ENCODE data around the gene CBARP. TPM values are rescaled to one million over a fixed set of nuclear protein-coding genes. Genes with fewer than 3 reads are reported as not detected.
A peak's percentile ranks its signal among the peaks of the same experiment; 100 is the strongest.

Gene CBARP
- total and polyA plus RNA-seq, 2 donors, result 0.09 to 0.37 TPM

- H3K4me1 ChIP-seq (ENCODE audit: control insufficient read depth in 2 of 2, insufficient read depth in 2 of 2, low read length in 2 of 2), result peaks cover 39 to 74% of the 10 kb centered on the region in 2 donors
- H3K4me3 ChIP-seq (ENCODE audit: low read length in 2 of 2), result peak overlapping the region; percentile 65 to 72
- H3K9me3 ChIP-seq (ENCODE audit: control insufficient read depth in 2 of 2, insufficient read depth in 1 of 2, low read length in 1 of 2), result peaks cover 0 to 14% of the 10 kb centered on the region in 2 donors
- H3K27ac ChIP-seq (ENCODE audit: low read depth in 1 of 2, low read length in 1 of 2), result peak overlapping the region; percentile 89 to 95
- H3K36me3 ChIP-seq (ENCODE audit: control insufficient read depth in 2 of 2, insufficient read depth in 2 of 2, low read length in 1 of 2), result peaks cover 22% of the 10 kb centered on the region in 2 donors
- peaks cover 2 to 10% of the 10 kb centered on the region in 2 donors for H3K27me3 ChIP-seq (ENCODE audit: control insufficient read depth in 2 of 2, insufficient read depth in 1 of 2, low read length in 1 of 2)
- DNase-seq (ENCODE audit: low read depth in 6 of 9, low spot score in 9 of 9), result peak in 7 of 9 donors; percentile 93 to 99 (median 97)
- under 1% methylated on average over 83 of the region's 83 CpGs for WGBS
Measured at GRCh38 chr19:1260749-1261537, 23.1 kb upstream of the CBARP start.

- H3K27ac ChIP-seq (ENCODE audit: low read depth in 1 of 2, low read length in 1 of 2), result peak overlapping the region; percentile 79 to 95
- peaks cover 37 to 69% of the 10 kb centered on the region in 2 donors for H3K4me1 ChIP-seq (ENCODE audit: control insufficient read depth in 2 of 2, insufficient read depth in 2 of 2, low read length in 2 of 2)
- DNase-seq (ENCODE audit: low read depth in 6 of 9, low spot score in 9 of 9), result peak in 1 of 9 donors; percentile 60
- peaks cover 0 to 4% of the 10 kb centered on the region in 2 donors for H3K27me3 ChIP-seq (ENCODE audit: control insufficient read depth in 2 of 2, insufficient read depth in 1 of 2, low read length in 1 of 2)
- H3K36me3 ChIP-seq (ENCODE audit: control insufficient read depth in 2 of 2, insufficient read depth in 2 of 2, low read length in 1 of 2), result peaks cover 30 to 31% of the 10 kb centered on the region in 2 donors
- 21% methylated on average over 33 of the region's 33 CpGs for WGBS
- peaks cover 0 to 10% of the 10 kb centered on the region in 2 donors for H3K9me3 ChIP-seq (ENCODE audit: control insufficient read depth in 2 of 2, insufficient read depth in 1 of 2, low read length in 1 of 2)
- peak overlapping the region; percentile 41 to 72 for H3K4me3 ChIP-seq (ENCODE audit: low read length in 2 of 2)
Measured at GRCh38 chr19:1259876-1260748, 22.3 kb upstream of the CBARP start.

GRCh38 chr19:1259206-1259875, 21.5 kb upstream of the CBARP start:
- peak in 3 of 9 donors; percentile 61 to 76 (median 68) for DNase-seq (ENCODE audit: low read depth in 6 of 9, low spot score in 9 of 9)
- peaks cover 0 to 11% of the 10 kb centered on the region in 2 donors for H3K9me3 ChIP-seq (ENCODE audit: control insufficient read depth in 2 of 2, insufficient read depth in 1 of 2, low read length in 1 of 2)
- 21% methylated on average over 17 of the region's 17 CpGs for WGBS
- H3K4me1 ChIP-seq (ENCODE audit: control insufficient read depth in 2 of 2, insufficient read depth in 2 of 2, low read length in 2 of 2), result peaks cover 37 to 61% of the 10 kb centered on the region in 2 donors
- H3K27ac ChIP-seq (ENCODE audit: low read depth in 1 of 2, low read length in 1 of 2), result peak overlapping the region; percentile 79 to 95
- H3K36me3 ChIP-seq (ENCODE audit: control insufficient read depth in 2 of 2, insufficient read depth in 2 of 2, low read length in 1 of 2), result peaks cover 38% of the 10 kb centered on the region in 2 donors
- H3K4me3 ChIP-seq (ENCODE audit: low read length in 2 of 2), result peak overlapping the region; percentile 28 to 41
- no peaks in the 10 kb centered on the region for H3K27me3 ChIP-seq (ENCODE audit: control insufficient read depth in 2 of 2, insufficient read depth in 1 of 2, low read length in 1 of 2)

- 18% methylated on average over 15 of the region's 15 CpGs for WGBS
- peak overlapping the region; percentile 79 to 95 for H3K27ac ChIP-seq (ENCODE audit: low read depth in 1 of 2, low read length in 1 of 2)
- peaks cover 40 to 62% of the 10 kb centered on the region in 2 donors for H3K4me1 ChIP-seq (ENCODE audit: control insufficient read depth in 2 of 2, insufficient read depth in 2 of 2, low read length in 2 of 2)
- H3K36me3 ChIP-seq (ENCODE audit: control insufficient read depth in 2 of 2, insufficient read depth in 2 of 2, low read length in 1 of 2), result peaks cover 44% of the 10 kb centered on the region in 2 donors
- peaks cover 0 to 9% of the 10 kb centered on the region in 2 donors for H3K9me3 ChIP-seq (ENCODE audit: control insufficient read depth in 2 of 2, insufficient read depth in 1 of 2, low read length in 1 of 2)
- DNase-seq (ENCODE audit: low read depth in 6 of 9, low spot score in 9 of 9), result no peak
- H3K27me3 ChIP-seq (ENCODE audit: control insufficient read depth in 2 of 2, insufficient read depth in 1 of 2, low read length in 1 of 2), result no peaks in the 10 kb centered on the region
- peak overlapping the region; percentile 28 to 41 for H3K4me3 ChIP-seq (ENCODE audit: low read length in 2 of 2)
Measured at GRCh38 chr19:1258707-1259205, 21.0 kb upstream of the CBARP start.

- Histone ChIP-seq H3K4me3 (ENCODE audit: low read length in 2 of 2) (no peak overlapping the region), H3K27ac (ENCODE audit: low read depth in 1 of 2, low read length in 1 of 2) (peak overlapping the region; percentile 50 to 52), H3K27me3 (ENCODE audit: control insufficient read depth in 2 of 2, insufficient read depth in 1 of 2, low read length in 1 of 2) (no peaks in the 10 kb centered on the region), H3K4me1 (ENCODE audit: control insufficient read depth in 2 of 2, insufficient read depth in 2 of 2, low read length in 2 of 2) (peaks cover 46 to 66% of the 10 kb centered on the region in 2 donors), H3K9me3 (ENCODE audit: control insufficient read depth in 2 of 2, insufficient read depth in 1 of 2, low read length in 1 of 2) (peaks cover 0 to 9% of the 10 kb centered on the region in 2 donors), H3K36me3 (ENCODE audit: control insufficient read depth in 2 of 2, insufficient read depth in 2 of 2, low read length in 1 of 2) (peaks cover 46 to 51% of the 10 kb centered on the region in 2 donors)
- 94% methylated on average over 8 of the region's 8 CpGs for WGBS
- DNase-seq (ENCODE audit: low read depth in 6 of 9, low spot score in 9 of 9), result no peak
Measured at GRCh38 chr19:1258163-1258492, 20.3 kb upstream of the CBARP start.

GRCh38 chr19:1257475-1258162, 19.8 kb upstream of the CBARP start:
- Histone ChIP-seq H3K9me3 (ENCODE audit: control insufficient read depth in 2 of 2, insufficient read depth in 1 of 2, low read length in 1 of 2) (peaks cover 0 to 9% of the 10 kb centered on the region in 2 donors), H3K27me3 (ENCODE audit: control insufficient read depth in 2 of 2, insufficient read depth in 1 of 2, low read length in 1 of 2) (no peaks in the 10 kb centered on the region), H3K4me3 (ENCODE audit: low read length in 2 of 2) (no peak overlapping the region), H3K27ac (ENCODE audit: low read depth in 1 of 2, low read length in 1 of 2) (peak overlapping the region in 1 of 2 donors; percentile 6), H3K36me3 (ENCODE audit: control insufficient read depth in 2 of 2, insufficient read depth in 2 of 2, low read length in 1 of 2) (peaks cover 46 to 52% of the 10 kb centered on the region in 2 donors), H3K4me1 (ENCODE audit: control insufficient read depth in 2 of 2, insufficient read depth in 2 of 2, low read length in 2 of 2) (peaks cover 45 to 66% of the 10 kb centered on the region in 2 donors)
- no peak for DNase-seq (ENCODE audit: low read depth in 6 of 9, low spot score in 9 of 9)
- WGBS, result 90% methylated on average over 23 of the region's 23 CpGs

- peaks cover 0 to 9% of the 10 kb centered on the region in 2 donors for H3K9me3 ChIP-seq (ENCODE audit: control insufficient read depth in 2 of 2, insufficient read depth in 1 of 2, low read length in 1 of 2)
- H3K4me1 ChIP-seq (ENCODE audit: control insufficient read depth in 2 of 2, insufficient read depth in 2 of 2, low read length in 2 of 2), result peaks cover 39 to 64% of the 10 kb centered on the region in 2 donors
- H3K36me3 ChIP-seq (ENCODE audit: control insufficient read depth in 2 of 2, insufficient read depth in 2 of 2, low read length in 1 of 2), result peaks cover 46 to 53% of the 10 kb centered on the region in 2 donors
- no peaks in the 10 kb centered on the region for H3K27me3 ChIP-seq (ENCODE audit: control insufficient read depth in 2 of 2, insufficient read depth in 1 of 2, low read length in 1 of 2)
- no peak overlapping the region for H3K4me3 ChIP-seq (ENCODE audit: low read length in 2 of 2)
- DNase-seq (ENCODE audit: low read depth in 6 of 9, low spot score in 9 of 9), result no peak
- 97% methylated on average over 46 of the region's 46 CpGs for WGBS
- H3K27ac ChIP-seq (ENCODE audit: low read depth in 1 of 2, low read length in 1 of 2), result peak overlapping the region in 1 of 2 donors; percentile 69
Measured at GRCh38 chr19:1256646-1257474, 19.1 kb upstream of the CBARP start.
